NCI-H526 (cell line): ENCODE measurements around the gene FGD4.

ENCODE experiments used
- DNase-seq, 2 experiments: peaks; one replicate each; lab custom pipeline; 2025; lab: John Stamatoyannopoulos, UW

FGD4 gene

GRCh38 chr12:32399370-32400113 is at the start of gene FGD4:
TSS of gene FGD4 (plus strand) at chr12:32399558.
- peak; percentile 90 to 97 for DNase-seq

- no peak for DNase-seq
Measured at GRCh38 chr12:32353540-32353939, 45.8 kb upstream of the FGD4 start.

- DNase-seq = no peak
Measured at GRCh38 chr12:32357601-32358249, 41.6 kb upstream of the FGD4 start.

- DNase-seq = no peak
Measured at GRCh38 chr12:32360956-32361355, 38.4 kb upstream of the FGD4 start.

GRCh38 chr12:32362892-32363291 is 36.5 kb upstream of the FGD4 start:
- DNase-seq = no peak

- peak; percentile 69 to 72 for DNase-seq
Measured at GRCh38 chr12:32365473-32366064, 33.8 kb upstream of the FGD4 start.

GRCh38 chr12:32366714-32367113 is 32.6 kb upstream of the FGD4 start:
- no peak for DNase-seq

GRCh38 chr12:32367381-32367780 is 32.0 kb upstream of the FGD4 start:
- no peak for DNase-seq

- DNase-seq = no peak
Measured at GRCh38 chr12:32369202-32369601, 30.2 kb upstream of the FGD4 start.

GRCh38 chr12:32377344-32378055 is 21.9 kb upstream of the FGD4 start:
- DNase-seq = no peak

GRCh38 chr12:32379213-32379612 is 20.1 kb upstream of the FGD4 start:
- no peak for DNase-seq

GRCh38 chr12:32379667-32380066 is 19.7 kb upstream of the FGD4 start:
- DNase-seq = no peak

GRCh38 chr12:32382226-32382625 is 17.1 kb upstream of the FGD4 start:
- DNase-seq = no peak

- peak; percentile 43 to 80 for DNase-seq
Measured at GRCh38 chr12:32390572-32391219, 8.7 kb upstream of the FGD4 start.

- peak; percentile 17 to 31 for DNase-seq
Measured at GRCh38 chr12:32395026-32395425, 4.3 kb upstream of the FGD4 start.

GRCh38 chr12:32397696-32398095 is 1.7 kb upstream of the FGD4 start:
- DNase-seq = peak in 1 of 2 experiments; percentile 49

- no peak for DNase-seq
Measured at GRCh38 chr12:32398181-32398580, 1.2 kb upstream of the FGD4 start.

GRCh38 chr12:32398816-32399369 is 465 bp upstream of the FGD4 start:
- DNase-seq = peak in 1 of 2 experiments; percentile 44

- DNase-seq = peak; percentile 32 to 70
Measured at GRCh38 chr12:32400114-32400672, 835 bp downstream of the FGD4 start.

GRCh38 chr12:32400866-32401265 is 1.5 kb downstream of the FGD4 start:
- DNase-seq = no peak

GRCh38 chr12:32402170-32402569 is 2.8 kb downstream of the FGD4 start:
- no peak for DNase-seq
